LHCN-M2 (cell line): ENCODE results near the gene PPP2R5C. TPM values are rescaled to one million over a fixed set of nuclear protein-coding genes. Genes with fewer than 3 reads are reported as not detected.

ENCODE experiments used
- DNase-seq: peaks from one replicate; pipeline ENCODE4 v3.0.0-alpha.2; 2012; ENCODE audit warnings: low read depth
- total RNA-seq: library from RNA; depleted of rRNA; stranded (reverse); fragments of >200 nt; gene quantifications from 2 replicates; pipeline ENCODE4 v1.2.3, GENCODE V29; 2014

PPP2R5C gene
- total RNA-seq, 1 experiment from 2014 or later: 86.3 TPM

- DNase-seq: no peak
Measured at GRCh38 chr14:101813833-101814232, 52.3 kb downstream of the PPP2R5C start.

- DNase-seq: no peak
Measured at GRCh38 chr14:101814934-101815333, 53.4 kb downstream of the PPP2R5C start.

GRCh38 chr14:101815994-101816393, 54.5 kb downstream of the PPP2R5C start:
- no peak for DNase-seq

- DNase-seq: no peak
Measured at GRCh38 chr14:101817501-101818001, 56.0 kb downstream of the PPP2R5C start.

GRCh38 chr14:101819251-101819990, 57.9 kb downstream of the PPP2R5C start:
- DNase-seq: no peak

- no peak for DNase-seq
Measured at GRCh38 chr14:101820283-101820798, 58.8 kb downstream of the PPP2R5C start.

- no peak for DNase-seq
Measured at GRCh38 chr14:101821528-101821927, 60.0 kb downstream of the PPP2R5C start.

GRCh38 chr14:101823066-101823465, 61.6 kb downstream of the PPP2R5C start:
- no peak for DNase-seq

GRCh38 chr14:101823511-101824120, 62.1 kb downstream of the PPP2R5C start:
- DNase-seq: no peak

- no peak for DNase-seq
Measured at GRCh38 chr14:101824339-101824727, 62.8 kb downstream of the PPP2R5C start.

- DNase-seq: no peak
Measured at GRCh38 chr14:101825797-101826196, 64.3 kb downstream of the PPP2R5C start.

GRCh38 chr14:101826351-101826750, 64.8 kb downstream of the PPP2R5C start:
- no peak for DNase-seq

GRCh38 chr14:101827286-101827685, 65.8 kb downstream of the PPP2R5C start:
- peak; percentile 76 for DNase-seq

GRCh38 chr14:101828046-101828445, 66.5 kb downstream of the PPP2R5C start:
- DNase-seq: peak; percentile 25

GRCh38 chr14:101830271-101830670, 68.8 kb downstream of the PPP2R5C start:
- DNase-seq: no peak

GRCh38 chr14:101833045-101833444, 71.5 kb downstream of the PPP2R5C start:
- no peak for DNase-seq

- DNase-seq: no peak
Measured at GRCh38 chr14:101834397-101834796, 72.9 kb downstream of the PPP2R5C start.

- no peak for DNase-seq
Measured at GRCh38 chr14:101834800-101835547, 73.5 kb downstream of the PPP2R5C start.

GRCh38 chr14:101835566-101835965, 74.1 kb downstream of the PPP2R5C start:
- DNase-seq: no peak

GRCh38 chr14:101836135-101836534, 74.6 kb downstream of the PPP2R5C start:
- peak; percentile 35 for DNase-seq

- no peak for DNase-seq
Measured at GRCh38 chr14:101838476-101838875, 77.0 kb downstream of the PPP2R5C start.

- DNase-seq: no peak
Measured at GRCh38 chr14:101839236-101839635, 77.7 kb downstream of the PPP2R5C start.
